Stimulated activated naive B cell treated with anti-CD40 and anti-IgM and Interleukin-4, amounts not matched to agents 10 μg/mL and 1 μg/mL and 100 μg/mL, for 72 hours (primary cell): ENCODE measurements around the gene AP2A1.
A peak's percentile ranks its signal among the peaks of the same experiment; 100 is the strongest.

ENCODE experiments used
- ATAC-seq, 2 donors: fragments of 150-1000 bp; cut with Tn5 transposase; replicated peaks; 2 replicates each; pipeline ENCODE4 v1.10.0; 2021; ENCODE audit warnings: moderate library complexity in 1 of 2
- DNase-seq: peaks from one replicate; pipeline ENCODE4 v3.0.0; 2021
- H3K27ac Mint-ChIP-seq: one replicate; pipeline ENCODE4 v1.8.0; 2022; ENCODE audit warnings: mild to moderate bottlenecking, mixed read lengths
- H3K27me3 Mint-ChIP-seq, 2 donors: one replicate each; pipeline ENCODE4 v1.8.0; 2022; ENCODE audit warnings: mixed read lengths in 2 of 2
- H3K36me3 Mint-ChIP-seq, 2 donors: one replicate each; pipeline ENCODE4 v1.8.0; 2022; ENCODE audit warnings: mixed read lengths in 2 of 2, mild to moderate bottlenecking in 1 of 2
- H3K4me1 Mint-ChIP-seq, 2 donors: one replicate each; pipeline ENCODE4 v1.8.0; 2022; ENCODE audit warnings: mixed read lengths in 2 of 2, mild to moderate bottlenecking in 1 of 2
- H3K4me3 Mint-ChIP-seq, 2 donors: one replicate each; pipeline ENCODE4 v1.8.0; 2022; ENCODE audit warnings: mild to moderate bottlenecking in 2 of 2, mixed read lengths in 2 of 2, moderate library complexity in 1 of 2
- H3K9me3 Mint-ChIP-seq, 2 donors: one replicate each; pipeline ENCODE4 v1.8.0; 2022; ENCODE audit warnings: mixed read lengths in 2 of 2, mild to moderate bottlenecking in 1 of 2

AP2A1 gene

GRCh38 chr19:49749771-49750170 is 17.0 kb upstream of the AP2A1 start:
- peaks cover 0 to 2% of the 10 kb centered on the region in 2 donors for H3K36me3 Mint-ChIP-seq
- no peak overlapping the region for H3K4me3 Mint-ChIP-seq
- ATAC-seq (no peak), DNase-seq (no peak)
- H3K27me3 Mint-ChIP-seq = peaks cover 23 to 25% of the 10 kb centered on the region in 2 donors
- peaks cover 0 to 2% of the 10 kb centered on the region in 2 donors for H3K9me3 Mint-ChIP-seq
- H3K4me1 Mint-ChIP-seq = peaks cover 0 to 3% of the 10 kb centered on the region in 2 donors
- H3K27ac Mint-ChIP-seq = no peak overlapping the region

GRCh38 chr19:49752701-49753100 is 14.1 kb upstream of the AP2A1 start:
- Mint-ChIP-seq H3K9me3 (peaks cover 0 to 4% of the 10 kb centered on the region in 2 donors), H3K4me1 (no peaks in the 10 kb centered on the region), H3K36me3 (peaks cover 0 to 4% of the 10 kb centered on the region in 2 donors), H3K27me3 (peaks cover 8 to 20% of the 10 kb centered on the region in 2 donors), H3K4me3 (no peak overlapping the region), H3K27ac (no peak overlapping the region)
- ATAC-seq (no peak), DNase-seq (no peak)

DNA sequence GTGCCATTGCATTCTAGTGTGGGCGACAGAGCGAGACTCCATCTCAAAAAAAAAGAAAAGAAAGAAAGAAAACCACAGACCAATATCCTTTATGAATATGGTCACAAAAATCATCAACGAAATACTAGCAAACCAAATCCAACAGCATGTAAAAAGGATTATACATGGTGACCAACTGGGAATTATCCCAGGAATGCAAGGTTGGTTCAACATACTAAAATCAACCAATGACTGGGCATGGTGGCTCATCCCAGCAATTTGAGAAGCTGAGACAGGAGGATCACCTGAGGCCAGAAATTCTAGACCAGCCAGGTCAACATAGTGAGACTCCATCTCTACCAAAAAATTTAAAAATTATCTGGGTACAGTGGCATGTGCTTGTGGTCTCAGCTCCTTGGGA is 10.8 kb upstream of the AP2A1 start:
- H3K9me3 Mint-ChIP-seq = peaks cover 0 to 4% of the 10 kb centered on the region in 2 donors
- H3K4me1 Mint-ChIP-seq = no peaks in the 10 kb centered on the region
- ATAC-seq (no peak), DNase-seq (no peak)
- peaks cover 0 to 4% of the 10 kb centered on the region in 2 donors for H3K36me3 Mint-ChIP-seq
- no peak overlapping the region for H3K27ac Mint-ChIP-seq
- H3K27me3 Mint-ChIP-seq = peaks cover 0 to 5% of the 10 kb centered on the region in 2 donors
- no peak overlapping the region for H3K4me3 Mint-ChIP-seq

DNA sequence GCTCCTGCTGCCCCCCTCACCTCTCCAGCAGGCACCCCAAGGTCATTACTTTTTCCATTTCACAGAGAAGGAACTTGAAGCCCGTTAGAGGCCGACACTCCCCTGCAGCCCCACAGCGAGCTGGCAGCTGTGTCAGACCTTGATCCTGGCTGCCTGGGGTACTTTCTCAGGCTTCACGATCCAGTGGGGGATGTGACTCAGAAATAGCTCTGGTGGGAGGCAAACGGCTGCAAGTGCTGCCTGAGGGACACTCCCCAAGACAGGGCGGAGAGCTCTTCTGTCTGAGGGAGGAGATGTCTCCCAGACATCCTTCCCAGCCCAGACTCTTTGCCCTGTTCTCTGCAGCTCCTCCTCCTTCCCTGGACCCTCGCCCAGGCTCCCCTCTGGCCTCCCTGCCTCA is 8.5 kb upstream of the AP2A1 start:
- H3K9me3 Mint-ChIP-seq = peaks cover 0 to 4% of the 10 kb centered on the region in 2 donors
- peaks cover 0 to 5% of the 10 kb centered on the region in 2 donors for H3K27me3 Mint-ChIP-seq
- DNase-seq = no peak
- peaks cover 0 to 2% of the 10 kb centered on the region in 2 donors for H3K4me1 Mint-ChIP-seq
- ATAC-seq = no peak
- H3K36me3 Mint-ChIP-seq = peaks cover 0 to 4% of the 10 kb centered on the region in 2 donors
- H3K4me3 Mint-ChIP-seq = no peak overlapping the region
- H3K27ac Mint-ChIP-seq = no peak overlapping the region

- peaks cover 0 to 5% of the 10 kb centered on the region in 2 donors for H3K27me3 Mint-ChIP-seq
- H3K36me3 Mint-ChIP-seq = no peaks in the 10 kb centered on the region
- no peak for DNase-seq
- H3K4me1 Mint-ChIP-seq = peaks cover 2 to 6% of the 10 kb centered on the region in 2 donors
- peak overlapping the region; percentile 51 for H3K27ac Mint-ChIP-seq
- no peak for ATAC-seq
- H3K4me3 Mint-ChIP-seq = no peak overlapping the region
- no peaks in the 10 kb centered on the region for H3K9me3 Mint-ChIP-seq
These were observed 5.6 kb upstream of the AP2A1 start for GRCh38 chr19:49761249-49761624.

- ATAC-seq (no peak), DNase-seq (no peak)
- Mint-ChIP-seq H3K9me3 (no peaks in the 10 kb centered on the region), H3K36me3 (no peaks in the 10 kb centered on the region), H3K27ac (peak overlapping the region; percentile 51), H3K27me3 (peaks cover 0 to 5% of the 10 kb centered on the region in 2 donors), H3K4me3 (no peak overlapping the region), H3K4me1 (peaks cover 2 to 6% of the 10 kb centered on the region in 2 donors)
These were observed 5.0 kb upstream of the AP2A1 start for GRCh38 chr19:49761625-49762311.

GRCh38 chr19:49763230-49763629 is 3.6 kb upstream of the AP2A1 start, which contains the start of gene TSKS:
Gene TSKS, minus strand, starts transcription at chr19:49763306. Its CDS starts 59 bp downstream, at chr19:49763247.
- no peak within 1 kb of the TSS for H3K4me3 Mint-ChIP-seq
- H3K9me3 Mint-ChIP-seq = no peaks in the 10 kb centered on the region
- peaks cover 0 to under 1% of the 10 kb centered on the region in 2 donors for H3K27me3 Mint-ChIP-seq
- ATAC-seq (no peak), DNase-seq (no peak)
- peaks cover 13 to 17% of the 10 kb centered on the region in 2 donors for H3K4me1 Mint-ChIP-seq
- peak within 1 kb of the TSS; percentile 43 for H3K27ac Mint-ChIP-seq
- H3K36me3 Mint-ChIP-seq = peaks cover 0 to 5% of the 10 kb centered on the region in 2 donors

GRCh38 chr19:49764341-49764740 is 2.5 kb upstream of the AP2A1 start:
- Mint-ChIP-seq H3K27me3 (no peaks in the 10 kb centered on the region), H3K27ac (no peak overlapping the region), H3K4me3 (no peak overlapping the region), H3K4me1 (peaks cover 20 to 25% of the 10 kb centered on the region in 2 donors), H3K9me3 (no peaks in the 10 kb centered on the region), H3K36me3 (peaks cover 3 to 8% of the 10 kb centered on the region in 2 donors)
- ATAC-seq (no peak), DNase-seq (no peak)

- ATAC-seq (peak; percentile 91 to 92), DNase-seq (peak; percentile 99)
- H3K9me3 Mint-ChIP-seq = no peaks in the 10 kb centered on the region
- H3K27me3 Mint-ChIP-seq = no peaks in the 10 kb centered on the region
- peaks cover 3 to 11% of the 10 kb centered on the region in 2 donors for H3K36me3 Mint-ChIP-seq
- peaks cover 25 to 26% of the 10 kb centered on the region in 2 donors for H3K4me1 Mint-ChIP-seq
- peak overlapping the region; percentile 83 to 99 for H3K4me3 Mint-ChIP-seq
- peak overlapping the region; percentile 98 for H3K27ac Mint-ChIP-seq
These were observed 533 bp upstream of the AP2A1 start for GRCh38 chr19:49766007-49766929.

DNA sequence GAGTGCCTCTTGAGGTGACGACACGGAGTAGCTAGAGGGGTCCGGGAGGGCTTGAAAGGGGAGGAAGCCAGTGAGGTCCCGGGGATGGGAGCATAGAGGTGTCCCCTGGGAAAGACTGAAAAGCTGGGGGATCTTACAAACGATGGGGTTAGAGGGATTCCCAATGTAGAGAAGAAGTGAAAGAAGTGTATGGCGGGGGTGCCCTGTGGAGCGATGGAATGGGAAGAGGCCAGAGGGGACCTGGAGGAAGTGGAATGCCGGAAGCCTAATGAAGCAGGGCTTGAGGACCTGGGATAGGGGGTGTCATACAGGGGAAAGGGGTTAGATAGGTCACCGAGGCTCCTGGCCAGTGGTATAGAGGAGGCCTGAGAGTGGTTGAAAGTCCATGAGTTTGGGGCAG is 580 bp downstream of the AP2A1 start:
- H3K36me3 Mint-ChIP-seq = peaks cover 6 to 15% of the 10 kb centered on the region in 2 donors
- peak overlapping the region; percentile 93 for H3K27ac Mint-ChIP-seq
- DNase-seq (no peak), ATAC-seq (no peak)
- H3K9me3 Mint-ChIP-seq = no peaks in the 10 kb centered on the region
- H3K4me1 Mint-ChIP-seq = peaks cover 29 to 31% of the 10 kb centered on the region in 2 donors
- H3K27me3 Mint-ChIP-seq = no peaks in the 10 kb centered on the region
- peak overlapping the region; percentile 83 to 99 for H3K4me3 Mint-ChIP-seq

DNA sequence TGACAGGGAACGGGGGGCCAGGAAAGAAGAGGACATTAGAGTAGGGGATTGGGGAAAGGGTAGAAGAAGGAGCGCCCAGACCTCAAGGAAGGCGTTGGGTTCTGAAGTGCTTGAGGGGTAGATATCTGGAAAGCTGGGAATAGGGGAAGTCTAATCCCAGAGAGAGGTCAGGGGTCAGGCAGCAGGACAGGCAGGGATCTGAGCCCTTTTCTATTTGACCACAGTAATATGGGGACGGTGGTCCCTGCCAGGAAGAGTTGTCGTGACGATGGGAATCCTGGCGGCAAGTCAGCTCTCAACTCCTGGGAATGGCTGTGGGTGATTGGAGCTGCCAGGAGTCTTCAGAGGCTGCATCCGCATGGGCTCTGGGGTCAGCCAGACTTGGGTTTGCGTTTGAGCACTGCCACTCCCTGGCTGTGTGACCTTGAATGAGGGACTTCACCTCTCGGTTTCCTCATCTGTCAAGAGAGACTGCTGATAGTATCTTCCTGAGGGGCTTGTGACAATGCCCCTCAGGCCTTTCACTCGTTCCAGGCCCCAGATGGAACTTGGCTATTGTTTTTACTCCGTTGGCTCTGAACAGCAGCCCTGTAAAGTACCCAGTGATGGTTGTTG is 1.3 kb downstream of the AP2A1 start:
- DNase-seq (no peak), ATAC-seq (no peak)
- peak overlapping the region; percentile 83 to 99 for H3K4me3 Mint-ChIP-seq
- H3K9me3 Mint-ChIP-seq = no peaks in the 10 kb centered on the region
- peak overlapping the region; percentile 93 for H3K27ac Mint-ChIP-seq
- H3K27me3 Mint-ChIP-seq = no peaks in the 10 kb centered on the region
- H3K36me3 Mint-ChIP-seq = peaks cover 11 to 19% of the 10 kb centered on the region in 2 donors
- H3K4me1 Mint-ChIP-seq = peaks cover 26 to 36% of the 10 kb centered on the region in 2 donors

GRCh38 chr19:49770529-49770928 is 3.7 kb downstream of the AP2A1 start:
- no peak overlapping the region for H3K27ac Mint-ChIP-seq
- peaks cover 15 to 27% of the 10 kb centered on the region in 2 donors for H3K36me3 Mint-ChIP-seq
- DNase-seq = no peak
- no peaks in the 10 kb centered on the region for H3K27me3 Mint-ChIP-seq
- no peak overlapping the region for H3K4me3 Mint-ChIP-seq
- H3K9me3 Mint-ChIP-seq = no peaks in the 10 kb centered on the region
- no peak for ATAC-seq
- peaks cover 29 to 36% of the 10 kb centered on the region in 2 donors for H3K4me1 Mint-ChIP-seq

DNA sequence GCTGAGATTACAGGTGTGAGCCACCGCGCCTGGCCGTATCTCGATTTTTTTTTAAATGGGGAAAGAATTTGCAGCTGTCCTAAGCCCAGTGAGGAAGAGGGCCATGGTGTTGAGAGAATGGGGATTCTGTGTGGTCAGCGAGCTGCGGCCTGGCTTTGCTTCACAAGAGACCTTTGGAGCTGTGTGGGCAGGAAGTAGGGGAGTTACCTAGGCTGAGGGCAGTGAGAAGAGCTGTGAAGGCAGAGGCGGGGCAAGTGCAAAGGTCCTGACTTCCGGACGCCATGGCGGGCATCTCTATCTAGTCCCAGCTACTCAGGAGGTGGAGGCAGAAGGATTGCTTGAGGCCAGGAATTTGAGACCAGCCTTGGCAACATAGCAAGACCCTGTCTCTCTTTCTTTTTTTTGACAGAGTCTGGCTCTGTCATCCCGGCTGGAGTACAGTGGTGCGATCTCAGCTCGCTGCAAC is 4.9 kb downstream of the AP2A1 start:
- DNase-seq (no peak), ATAC-seq (no peak)
- Mint-ChIP-seq H3K27ac (peak overlapping the region; percentile 10), H3K4me1 (peaks cover 30 to 32% of the 10 kb centered on the region in 2 donors), H3K4me3 (no peak overlapping the region), H3K9me3 (no peaks in the 10 kb centered on the region), H3K27me3 (no peaks in the 10 kb centered on the region), H3K36me3 (peaks cover 23 to 34% of the 10 kb centered on the region in 2 donors)

GRCh38 chr19:49772850-49773432 is 6.1 kb downstream of the AP2A1 start:
- H3K9me3 Mint-ChIP-seq = no peaks in the 10 kb centered on the region
- peaks cover 22 to 24% of the 10 kb centered on the region in 2 donors for H3K4me1 Mint-ChIP-seq
- H3K27me3 Mint-ChIP-seq = no peaks in the 10 kb centered on the region
- no peak overlapping the region for H3K4me3 Mint-ChIP-seq
- no peak overlapping the region for H3K27ac Mint-ChIP-seq
- peaks cover 25 to 30% of the 10 kb centered on the region in 2 donors for H3K36me3 Mint-ChIP-seq
- DNase-seq = no peak
- ATAC-seq = no peak
